Astrocyte (in vitro differentiated cells and primary cell): ENCODE measurements around the gene CCR6.

Experiments used
- EZH2 ChIP-seq: IDR thresholded peaks from 2 replicates; pipeline ENCODE4 v1.6.1; 2012; ENCODE audit warnings: mild to moderate bottlenecking, low read length, inconsistent platforms; ENCODE audit not compliant: insufficient read depth
- TF ChIP-seq, protein P1 (sequence below): IDR thresholded peaks from 2 replicates; pipeline ENCODE4 v1.5.1; 2011; ENCODE audit warnings: low read depth, mild to moderate bottlenecking, inconsistent platforms, low read length, moderate library complexity; ENCODE audit not compliant: insufficient read depth

- TF ChIP-seq, protein P1, sequence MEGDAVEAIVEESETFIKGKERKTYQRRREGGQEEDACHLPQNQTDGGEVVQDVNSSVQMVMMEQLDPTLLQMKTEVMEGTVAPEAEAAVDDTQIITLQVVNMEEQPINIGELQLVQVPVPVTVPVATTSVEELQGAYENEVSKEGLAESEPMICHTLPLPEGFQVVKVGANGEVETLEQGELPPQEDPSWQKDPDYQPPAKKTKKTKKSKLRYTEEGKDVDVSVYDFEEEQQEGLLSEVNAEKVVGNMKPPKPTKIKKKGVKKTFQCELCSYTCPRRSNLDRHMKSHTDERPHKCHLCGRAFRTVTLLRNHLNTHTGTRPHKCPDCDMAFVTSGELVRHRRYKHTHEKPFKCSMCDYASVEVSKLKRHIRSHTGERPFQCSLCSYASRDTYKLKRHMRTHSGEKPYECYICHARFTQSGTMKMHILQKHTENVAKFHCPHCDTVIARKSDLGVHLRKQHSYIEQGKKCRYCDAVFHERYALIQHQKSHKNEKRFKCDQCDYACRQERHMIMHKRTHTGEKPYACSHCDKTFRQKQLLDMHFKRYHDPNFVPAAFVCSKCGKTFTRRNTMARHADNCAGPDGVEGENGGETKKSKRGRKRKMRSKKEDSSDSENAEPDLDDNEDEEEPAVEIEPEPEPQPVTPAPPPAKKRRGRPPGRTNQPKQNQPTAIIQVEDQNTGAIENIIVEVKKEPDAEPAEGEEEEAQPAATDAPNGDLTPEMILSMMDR: no peak
- no peak for TF ChIP-seq EZH2
Observed at GRCh38 chr6:167145461-167145860, 22.6 kb downstream of the CCR6 start.
